Hepatocyte (in vitro differentiated cells): ENCODE measurements around the gene HMGB4. TPM values are rescaled to one million over a fixed set of nuclear protein-coding genes. Genes with fewer than 3 reads are reported as not detected.
A peak's percentile ranks its signal among the peaks of the same experiment; 100 is the strongest.

Source experiments
- DNase-seq: peaks from one replicate; pipeline ENCODE4 v3.0.0-alpha.2; 2016; ENCODE audit warnings: low spot score
- H2AFZ ChIP-seq: fragments of 200-600 bp; sonication (generic); 2 replicates; pipeline ENCODE4 v1.6.0; 2016; ENCODE audit warnings: antibody characterized with exemption, mild to moderate bottlenecking
- H3K27ac ChIP-seq: fragments of 200-600 bp; sonication (generic); 2 replicates; pipeline ENCODE4 v1.5.1; 2016; ENCODE audit warnings: mild to moderate bottlenecking
- H3K27me3 ChIP-seq: fragments of 200-600 bp; sonication (generic); 2 replicates; pipeline ENCODE4 v1.6.1; 2016
- H3K36me3 ChIP-seq: fragments of 200-600 bp; sonication (generic); replicated peaks from 2 replicates; pipeline ENCODE4 v1.5.1; 2016; ENCODE audit warnings: low read depth; ENCODE audit not compliant: insufficient read depth
- H3K4me1 ChIP-seq: fragments of 200-600 bp; sonication (generic); 2 replicates; pipeline ENCODE4 v1.5.1; 2016; ENCODE audit warnings: mild to moderate bottlenecking, moderate library complexity; ENCODE audit not compliant: insufficient read depth
- H3K4me2 ChIP-seq: fragments of 200-600 bp; sonication (generic); 2 replicates; pipeline ENCODE4 v1.6.0; 2016
- H3K4me3 ChIP-seq: fragments of 200-600 bp; sonication (generic); 2 replicates; pipeline ENCODE4 v1.5.1; 2016; ENCODE audit warnings: mild to moderate bottlenecking
- H3K79me2 ChIP-seq: fragments of 200-600 bp; sonication (generic); 2 replicates; pipeline ENCODE4 v1.6.0; 2017; ENCODE audit warnings: mild to moderate bottlenecking
- H3K9me2 ChIP-seq: fragments of 200-600 bp; sonication (generic); replicated peaks from 2 replicates; pipeline ENCODE4 v1.6.0; 2017; ENCODE audit warnings: mild to moderate bottlenecking; ENCODE audit not compliant: insufficient read depth
- H3K9me3 ChIP-seq: fragments of 200-600 bp; sonication (generic); 2 replicates; pipeline ENCODE4 v1.5.1; 2016; ENCODE audit warnings: low read depth, mild to moderate bottlenecking
- H4K20me1 ChIP-seq: fragments of 200-600 bp; sonication (generic); 2 replicates; pipeline ENCODE4 v1.6.0; 2016; ENCODE audit warnings: mild to moderate bottlenecking; ENCODE audit not compliant: insufficient read depth, poor library complexity, severe bottlenecking
- EZH2 ChIP-seq: fragments of 200-600 bp; sonication (generic); IDR thresholded peaks from 2 replicates; pipeline ENCODE4 v1.6.1; 2016; ENCODE audit warnings: antibody characterized with exemption, mild to moderate bottlenecking, borderline replicate concordance
- EZH2phosphoT487 ChIP-seq: fragments of 200-600 bp; sonication (generic); IDR thresholded peaks from one replicate; pipeline ENCODE4 v1.6.1; 2018; ENCODE audit warnings: antibody characterized with exemption, mild to moderate bottlenecking, low read depth, moderate library complexity; ENCODE audit not compliant: unreplicated experiment, severe bottlenecking
- WGBS: methylation state at CpG from one replicate; pipeline ENCODE4 v1.1.6; 2016; ENCODE audit warnings: low lambda C conversion rate; ENCODE audit errors: missing lambda C conversion rate; 5-methylcytosine and 5-hydroxymethylcytosine counted together
- polyA plus RNA-seq: library from polyadenylated mRNA; unstranded; fragments of >200 nt; fragmentation: Nextera tagmentation; extraction: Ambion mirVana; gene quantifications from 2 replicates; pipeline ENCODE4 v1.2.1, GENCODE V29; 2016
- total RNA-seq: library from RNA; depleted of rRNA; stranded (reverse); fragments of >200 nt; gene quantifications from 2 replicates; pipeline ENCODE4 v1.2.3, GENCODE V29; 2014
- TF ChIP-seq, protein P1 (sequence below): fragments of 200-600 bp; sonication (generic); IDR thresholded peaks from 2 replicates; pipeline ENCODE4 v1.5.1; 2016; ENCODE audit warnings: antibody characterized with exemption, mild to moderate bottlenecking; ENCODE audit not compliant: poor library complexity

The HMGB4 gene
- total and polyA plus RNA-seq, 2 experiments from 2014 or later = not detected

GRCh38 chr1:33866281-33866680 lies 2.4 kb downstream of the HMGB4 start:
- no peaks in the 10 kb centered on the region for H3K79me2 ChIP-seq
- no peak overlapping the region for H3K4me2 ChIP-seq
- H3K4me1 ChIP-seq = no peaks in the 10 kb centered on the region
- H3K9me3 ChIP-seq = no peaks in the 10 kb centered on the region
- no peak overlapping the region for H2AFZ ChIP-seq
- no peak overlapping the region for H3K27ac ChIP-seq
- 62% methylated on average over 6 of the region's 6 CpGs for WGBS
- H3K27me3 ChIP-seq = no peaks in the 10 kb centered on the region
- H3K4me3 ChIP-seq = no peak overlapping the region
- H3K36me3 ChIP-seq = no peaks in the 10 kb centered on the region
- DNase-seq = peak; percentile 31
- TF ChIP-seq EZH2 (no peak), EZH2phosphoT487 (no peak)
- TF ChIP-seq, protein P1, sequence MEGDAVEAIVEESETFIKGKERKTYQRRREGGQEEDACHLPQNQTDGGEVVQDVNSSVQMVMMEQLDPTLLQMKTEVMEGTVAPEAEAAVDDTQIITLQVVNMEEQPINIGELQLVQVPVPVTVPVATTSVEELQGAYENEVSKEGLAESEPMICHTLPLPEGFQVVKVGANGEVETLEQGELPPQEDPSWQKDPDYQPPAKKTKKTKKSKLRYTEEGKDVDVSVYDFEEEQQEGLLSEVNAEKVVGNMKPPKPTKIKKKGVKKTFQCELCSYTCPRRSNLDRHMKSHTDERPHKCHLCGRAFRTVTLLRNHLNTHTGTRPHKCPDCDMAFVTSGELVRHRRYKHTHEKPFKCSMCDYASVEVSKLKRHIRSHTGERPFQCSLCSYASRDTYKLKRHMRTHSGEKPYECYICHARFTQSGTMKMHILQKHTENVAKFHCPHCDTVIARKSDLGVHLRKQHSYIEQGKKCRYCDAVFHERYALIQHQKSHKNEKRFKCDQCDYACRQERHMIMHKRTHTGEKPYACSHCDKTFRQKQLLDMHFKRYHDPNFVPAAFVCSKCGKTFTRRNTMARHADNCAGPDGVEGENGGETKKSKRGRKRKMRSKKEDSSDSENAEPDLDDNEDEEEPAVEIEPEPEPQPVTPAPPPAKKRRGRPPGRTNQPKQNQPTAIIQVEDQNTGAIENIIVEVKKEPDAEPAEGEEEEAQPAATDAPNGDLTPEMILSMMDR = no peak
- no peaks in the 10 kb centered on the region for H4K20me1 ChIP-seq
- H3K9me2 ChIP-seq = no peaks in the 10 kb centered on the region

DNA sequence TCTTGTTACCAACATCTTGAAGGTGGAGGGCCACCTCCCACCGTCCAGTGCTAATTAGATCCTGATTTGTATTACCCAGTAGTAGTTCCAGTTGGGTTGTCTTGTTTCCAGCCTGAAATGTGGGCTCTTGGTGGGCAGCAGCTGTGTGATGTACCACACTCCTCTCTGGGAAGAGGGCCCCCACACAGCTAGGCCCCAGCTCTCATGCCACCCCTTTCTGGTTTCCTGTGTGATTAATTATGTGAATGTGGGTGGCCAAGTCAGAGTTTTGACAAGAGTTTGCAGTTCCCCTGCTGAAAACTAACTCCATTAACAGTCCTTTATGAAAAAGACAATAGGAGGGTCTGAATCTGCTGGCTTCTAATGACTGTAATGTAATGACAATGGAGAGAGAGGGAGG lies 3.8 kb downstream of the HMGB4 start:
- no peak overlapping the region for H3K4me2 ChIP-seq
- H4K20me1 ChIP-seq = no peaks in the 10 kb centered on the region
- no peaks in the 10 kb centered on the region for H3K9me3 ChIP-seq
- H3K9me2 ChIP-seq = no peaks in the 10 kb centered on the region
- H3K27me3 ChIP-seq = no peaks in the 10 kb centered on the region
- no peak overlapping the region for H3K27ac ChIP-seq
- no peak overlapping the region for H2AFZ ChIP-seq
- no peak overlapping the region for H3K4me3 ChIP-seq
- no peak for DNase-seq
- no peaks in the 10 kb centered on the region for H3K36me3 ChIP-seq
- 65% methylated on average over 1 of the region's 1 CpG for WGBS
- no peaks in the 10 kb centered on the region for H3K4me1 ChIP-seq
- H3K79me2 ChIP-seq = no peaks in the 10 kb centered on the region
- TF ChIP-seq EZH2 (no peak), EZH2phosphoT487 (no peak)
- TF ChIP-seq, protein P1 = no peak

DNA sequence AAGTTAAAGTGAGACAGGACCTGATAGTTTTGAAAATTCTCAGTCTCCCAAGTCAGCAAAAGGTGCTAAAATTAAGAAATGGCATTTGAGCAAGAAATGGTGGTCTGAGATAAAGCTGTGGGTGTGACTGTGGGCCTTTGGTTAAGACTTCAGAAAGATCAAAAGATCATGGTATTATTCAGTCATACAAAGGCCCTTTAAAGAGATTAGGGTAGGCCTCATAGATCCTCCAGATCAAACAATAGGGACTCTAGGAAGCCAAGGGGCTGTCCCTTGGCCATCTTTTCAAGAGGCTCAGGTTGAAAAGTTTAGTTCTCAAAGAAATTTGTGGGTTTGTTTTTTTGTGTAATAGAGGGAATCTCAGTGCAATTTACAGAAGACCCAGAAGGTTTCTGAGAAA lies 8.4 kb downstream of the HMGB4 start:
- Histone ChIP-seq H3K27me3 (peaks cover 3% of the 10 kb centered on the region), H4K20me1 (no peaks in the 10 kb centered on the region), H3K4me2 (no peak overlapping the region), H3K9me2 (no peaks in the 10 kb centered on the region), H3K9me3 (no peaks in the 10 kb centered on the region), H3K4me1 (no peaks in the 10 kb centered on the region), H2AFZ (no peak overlapping the region), H3K36me3 (no peaks in the 10 kb centered on the region), H3K79me2 (no peaks in the 10 kb centered on the region), H3K4me3 (no peak overlapping the region), H3K27ac (no peak overlapping the region)
- DNase-seq = no peak
- TF ChIP-seq EZH2 (no peak), EZH2phosphoT487 (no peak)
- TF ChIP-seq, protein P1 = no peak

GRCh38 chr1:33872683-33873082 lies 8.8 kb downstream of the HMGB4 start:
- no peaks in the 10 kb centered on the region for H3K9me2 ChIP-seq
- TF ChIP-seq EZH2phosphoT487 (no peak), EZH2 (no peak)
- TF ChIP-seq, protein P1 = no peak
- no peaks in the 10 kb centered on the region for H3K9me3 ChIP-seq
- no peaks in the 10 kb centered on the region for H4K20me1 ChIP-seq
- no peak overlapping the region for H3K4me2 ChIP-seq
- no peaks in the 10 kb centered on the region for H3K36me3 ChIP-seq
- no peaks in the 10 kb centered on the region for H3K79me2 ChIP-seq
- H3K27ac ChIP-seq = no peak overlapping the region
- no peaks in the 10 kb centered on the region for H3K4me1 ChIP-seq
- no peak for DNase-seq
- no peak overlapping the region for H2AFZ ChIP-seq
- H3K4me3 ChIP-seq = no peak overlapping the region
- peaks cover 3% of the 10 kb centered on the region for H3K27me3 ChIP-seq
- 96% methylated on average over 2 of the region's 2 CpGs for WGBS
